ACC112 (cell line): ENCODE results near the gene RHBDF2.

Experiments used
- H2AFZ ChIP-seq: fragments of 200-600 bp; sonication (generic); one replicate; pipeline ENCODE4 v1.6.0; 2017; ENCODE audit warnings: antibody characterized with exemption, low read length; ENCODE audit not compliant: unreplicated experiment
- H3K27ac ChIP-seq: fragments of 200-600 bp; sonication (generic); 2 replicates; pipeline ENCODE4 v1.5.1; 2014; ENCODE audit warnings: low read depth, mild to moderate bottlenecking, antibody characterized with exemption, low read length, moderate library complexity
- H3K27me3 ChIP-seq: fragments of 200-600 bp; sonication (generic); 2 replicates; pipeline ENCODE4 v1.6.1; 2014; ENCODE audit warnings: mild to moderate bottlenecking, antibody characterized with exemption, low read length, moderate library complexity, mixed read lengths; ENCODE audit not compliant: insufficient read depth
- H3K36me3 ChIP-seq: fragments of 200-600 bp; sonication (generic); 2 replicates; pipeline ENCODE4 v1.6.1; 2016; ENCODE audit warnings: mild to moderate bottlenecking, antibody characterized with exemption, low read length, moderate library complexity, mixed read lengths; ENCODE audit not compliant: insufficient read depth
- H3K4me1 ChIP-seq: fragments of 200-600 bp; sonication (generic); one replicate; pipeline ENCODE4 v1.6.1; 2016; ENCODE audit warnings: low read length, mixed read lengths; ENCODE audit not compliant: insufficient read depth, unreplicated experiment, control insufficient read depth
- H3K4me3 ChIP-seq: fragments of 200-600 bp; sonication (generic); 2 replicates; pipeline ENCODE4 v1.5.1; 2014; ENCODE audit warnings: mild to moderate bottlenecking, low read depth, low read length
- H3K79me2 ChIP-seq: fragments of 200-600 bp; sonication (generic); one replicate; pipeline ENCODE4 v1.6.0; 2016; ENCODE audit warnings: low read length; ENCODE audit not compliant: control insufficient read depth, unreplicated experiment, insufficient read depth

RHBDF2 gene

DNA sequence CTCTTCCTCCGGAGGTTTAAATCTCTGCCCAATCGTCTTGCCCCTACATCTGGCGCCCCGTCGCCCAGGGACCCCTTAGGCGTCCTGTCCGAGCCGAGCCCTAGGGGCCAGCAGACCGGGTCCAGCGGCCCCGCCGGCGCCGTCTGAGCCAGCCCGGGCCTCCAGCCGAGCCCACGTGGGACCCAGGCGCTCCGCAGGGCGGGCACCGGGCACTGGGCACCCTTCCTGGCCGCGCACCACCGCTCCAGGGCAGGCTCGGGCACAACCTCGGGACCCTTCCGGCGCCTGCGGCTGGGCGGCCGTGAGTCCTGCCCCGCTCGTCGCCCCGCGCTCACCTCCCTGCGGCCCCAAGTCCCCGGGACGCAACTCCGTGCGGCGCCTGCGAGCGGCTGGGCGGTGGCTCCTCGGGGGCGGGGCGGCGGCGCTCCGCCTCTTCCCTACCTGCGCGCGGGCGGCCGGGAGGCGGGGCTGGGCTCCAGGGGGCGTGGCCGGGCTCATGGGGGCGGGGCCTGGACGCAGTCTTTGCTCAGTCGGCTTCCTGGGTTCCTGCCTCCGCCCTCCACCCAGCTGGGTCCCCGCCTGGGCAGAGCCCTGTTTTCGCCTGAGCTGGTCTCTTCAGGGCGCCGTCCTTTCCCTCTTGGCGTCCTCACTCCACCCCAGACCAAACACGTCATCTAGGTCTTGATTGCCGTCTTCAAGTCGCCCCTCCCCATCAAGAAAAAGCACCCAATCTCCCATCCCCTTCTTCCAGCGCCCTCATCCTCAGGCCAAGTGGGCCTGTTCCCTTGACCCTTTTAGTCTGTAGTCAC lies at the start of gene RHBDF2:
RHBDF2 (minus strand) TSS at position 406 of the 809 bp plus-strand sequence. CDS start 19,899 bp downstream, outside the sequence.
- Histone ChIP-seq H3K4me3 (peak within 1 kb of the TSS; percentile 91), H3K27ac (peak within 1 kb of the TSS; percentile 31; the same call in 1 of the 2 replicates), H3K36me3 (no peaks in the 10 kb centered on the region), H3K4me1 (peaks cover 39% of the 10 kb centered on the region), H2AFZ (peak within 1 kb of the TSS; percentile 88), H3K27me3 (no peaks in the 10 kb centered on the region), H3K79me2 (peaks cover 23% of the 10 kb centered on the region)

DNA sequence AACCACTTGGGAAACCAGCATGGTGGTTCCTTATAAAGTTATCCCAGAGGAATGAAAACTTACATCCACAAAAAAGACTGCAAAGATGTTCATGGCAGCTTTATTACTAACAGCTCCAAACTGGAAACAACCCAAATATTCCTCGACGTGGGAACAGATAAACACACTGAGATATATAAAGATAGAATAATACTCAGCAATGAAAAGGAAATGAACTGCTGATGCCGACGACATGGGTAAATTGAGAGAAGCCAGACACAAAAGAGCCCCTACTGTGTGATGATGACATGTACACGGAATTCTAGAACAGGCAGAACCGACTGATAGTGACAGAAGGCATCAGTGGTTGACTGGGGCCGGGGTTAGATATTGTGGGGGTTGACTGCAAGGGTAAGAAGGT lies 48.3 kb upstream of the RHBDF2 start:
- no peak overlapping the region for H3K27ac ChIP-seq
- H3K79me2 ChIP-seq = no peaks in the 10 kb centered on the region
- H2AFZ ChIP-seq = no peak overlapping the region
- H3K4me3 ChIP-seq = no peak overlapping the region
- H3K4me1 ChIP-seq = peaks cover 40% of the 10 kb centered on the region
- no peaks in the 10 kb centered on the region for H3K27me3 ChIP-seq
- H3K36me3 ChIP-seq = no peaks in the 10 kb centered on the region

DNA sequence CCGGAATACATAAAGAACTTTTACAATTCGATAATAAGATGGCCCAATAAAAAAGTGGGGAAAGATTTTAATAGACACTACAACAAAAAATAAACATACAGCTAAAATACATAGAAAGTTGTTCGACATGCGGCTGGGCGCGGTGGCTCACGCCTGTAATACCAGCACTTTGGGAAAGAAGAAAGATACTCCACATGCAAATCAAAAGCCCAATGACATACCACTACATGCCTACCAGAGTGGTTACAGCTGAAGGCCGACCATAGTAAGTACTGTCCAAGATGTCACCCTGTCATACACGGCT lies 47.9 kb upstream of the RHBDF2 start:
- H3K4me3 ChIP-seq = no peak overlapping the region
- H3K27me3 ChIP-seq = no peaks in the 10 kb centered on the region

DNA sequence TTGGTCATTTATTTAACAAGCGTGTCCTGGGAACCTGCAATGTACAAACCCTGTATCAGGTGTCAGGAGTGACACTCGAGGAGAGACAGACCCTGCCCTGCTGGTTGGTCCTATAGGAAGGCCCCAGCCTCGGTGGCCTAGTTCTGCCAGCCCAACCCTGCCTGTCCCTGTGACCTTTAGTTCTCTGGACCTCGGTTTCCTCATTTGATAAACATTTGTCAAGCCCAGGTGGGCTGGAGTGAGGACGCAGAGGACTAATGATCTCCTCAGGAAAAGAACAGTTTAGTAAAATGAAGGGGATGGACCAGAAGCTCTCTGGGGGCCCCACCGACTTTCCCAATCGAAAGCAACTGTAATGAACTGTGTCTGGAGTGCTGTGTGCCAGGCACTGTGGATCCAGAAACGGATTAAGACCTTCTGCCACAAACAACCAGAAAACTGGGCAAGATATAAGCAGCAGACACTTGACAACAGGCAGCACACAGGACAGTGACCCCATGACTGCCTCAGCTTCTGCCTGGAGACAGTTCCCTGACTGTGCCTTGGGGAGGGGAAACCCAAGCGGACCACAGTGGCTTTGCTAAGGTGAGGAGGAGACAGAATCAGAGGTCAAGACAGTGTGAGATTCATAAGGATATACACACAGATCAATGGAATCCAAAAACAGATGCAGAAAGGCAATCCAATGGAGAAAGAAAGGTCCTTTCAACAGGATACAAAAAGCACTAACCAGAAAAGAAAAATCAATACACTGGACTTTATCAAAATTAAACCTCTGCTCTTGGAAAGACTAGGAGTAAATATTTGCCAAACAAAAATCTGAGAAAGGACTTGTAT lies 47.4 kb upstream of the RHBDF2 start:
- no peaks in the 10 kb centered on the region for H3K27me3 ChIP-seq
- no peak overlapping the region for H2AFZ ChIP-seq
- H3K79me2 ChIP-seq = no peaks in the 10 kb centered on the region
- no peak overlapping the region for H3K27ac ChIP-seq
- peaks cover 40% of the 10 kb centered on the region for H3K4me1 ChIP-seq
- no peak overlapping the region for H3K4me3 ChIP-seq
- H3K36me3 ChIP-seq = no peaks in the 10 kb centered on the region

More for the DNA sequence above, 47.9 kb upstream of the RHBDF2 start:
- Histone ChIP-seq H2AFZ (no peak overlapping the region), H3K79me2 (no peaks in the 10 kb centered on the region), H3K36me3 (no peaks in the 10 kb centered on the region), H3K27ac (no peak overlapping the region), H3K4me1 (peaks cover 40% of the 10 kb centered on the region)

DNA sequence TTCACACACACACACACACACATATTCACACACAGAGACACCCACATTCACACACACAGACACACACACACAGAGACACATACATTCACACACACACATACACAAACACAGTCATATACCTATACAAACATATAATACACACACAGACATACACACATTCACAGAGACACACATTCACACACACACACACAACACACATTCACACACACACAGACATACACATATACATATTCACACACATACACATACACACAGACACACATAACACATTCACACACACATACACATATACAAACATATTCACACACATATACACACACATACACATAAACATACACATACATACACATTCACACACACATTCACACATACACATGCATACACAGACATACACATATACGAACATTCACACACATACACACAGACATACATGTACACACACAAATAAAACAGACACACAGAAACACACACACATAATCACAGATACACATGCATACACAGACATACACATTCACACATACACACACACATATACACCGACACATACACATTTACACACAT lies 46.5 kb upstream of the RHBDF2 start:
- H3K79me2 ChIP-seq = no peaks in the 10 kb centered on the region
- no peaks in the 10 kb centered on the region for H3K27me3 ChIP-seq
- H3K27ac ChIP-seq = peak overlapping the region; percentile 93
- peaks cover 40% of the 10 kb centered on the region for H3K4me1 ChIP-seq
- no peaks in the 10 kb centered on the region for H3K36me3 ChIP-seq
- no peak overlapping the region for H3K4me3 ChIP-seq
- H2AFZ ChIP-seq = no peak overlapping the region

DNA sequence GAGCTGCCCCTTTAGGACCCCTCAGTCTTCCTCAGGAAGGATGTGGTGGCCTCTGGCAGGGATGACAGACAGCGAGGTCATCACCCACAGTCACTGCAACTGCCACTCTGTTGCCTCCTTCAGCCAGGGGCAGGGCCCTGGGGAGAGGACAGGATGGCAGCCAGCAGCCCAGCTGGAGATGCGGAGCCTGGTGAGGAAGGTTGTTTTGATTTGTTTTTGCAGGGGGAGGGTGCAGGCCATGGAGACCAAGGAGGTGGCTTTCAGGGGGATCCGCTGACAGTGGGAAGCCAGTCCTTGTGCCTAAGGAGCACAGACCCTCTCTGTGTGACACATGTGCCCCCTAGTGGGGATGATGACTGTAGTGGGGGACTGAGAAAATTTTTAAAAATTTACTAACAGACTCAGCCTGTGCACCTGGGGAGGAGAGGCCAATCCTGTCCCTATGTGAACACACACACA lies 46.0 kb upstream of the RHBDF2 start:
- Histone ChIP-seq H3K4me3 (no peak overlapping the region), H2AFZ (no peak overlapping the region), H3K27ac (peak overlapping the region; percentile 93), H3K79me2 (no peaks in the 10 kb centered on the region), H3K36me3 (no peaks in the 10 kb centered on the region), H3K4me1 (peaks cover 40% of the 10 kb centered on the region), H3K27me3 (no peaks in the 10 kb centered on the region)

DNA sequence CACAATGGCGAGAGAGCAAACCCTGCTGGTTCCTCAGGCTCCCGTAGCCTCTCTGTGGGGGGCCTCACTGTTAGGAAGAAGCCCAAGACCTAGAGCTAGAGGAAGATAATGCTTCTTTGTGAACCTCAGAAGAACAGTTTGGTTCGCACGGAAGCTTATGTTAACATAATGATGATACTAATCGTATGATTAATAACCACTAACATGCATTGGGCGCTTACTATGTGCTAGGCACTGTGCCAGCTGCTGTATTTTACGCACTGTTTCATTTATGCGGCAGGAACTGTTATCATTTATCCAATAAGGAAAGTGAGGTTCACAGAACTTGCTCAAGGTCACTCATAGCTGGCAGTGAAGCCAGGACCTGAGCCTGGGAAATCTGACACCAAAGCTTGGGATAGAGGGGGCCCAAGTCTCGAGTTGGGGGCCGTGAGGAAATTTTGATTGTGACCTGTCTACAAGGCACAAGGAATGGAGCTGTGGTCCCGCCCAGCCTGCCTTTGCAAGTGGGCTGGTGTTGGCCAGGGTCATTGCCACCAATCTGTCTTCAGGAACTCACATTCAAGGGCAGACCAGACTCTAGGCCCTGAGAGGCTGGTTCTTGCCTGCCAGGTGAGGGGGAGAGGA lies 45.4 kb upstream of the RHBDF2 start:
- no peak overlapping the region for H3K4me3 ChIP-seq
- no peaks in the 10 kb centered on the region for H3K27me3 ChIP-seq
- no peaks in the 10 kb centered on the region for H3K79me2 ChIP-seq
- H3K36me3 ChIP-seq = no peaks in the 10 kb centered on the region
- H3K27ac ChIP-seq = peak overlapping the region; percentile 93
- H3K4me1 ChIP-seq = peaks cover 40% of the 10 kb centered on the region
- H2AFZ ChIP-seq = no peak overlapping the region

DNA sequence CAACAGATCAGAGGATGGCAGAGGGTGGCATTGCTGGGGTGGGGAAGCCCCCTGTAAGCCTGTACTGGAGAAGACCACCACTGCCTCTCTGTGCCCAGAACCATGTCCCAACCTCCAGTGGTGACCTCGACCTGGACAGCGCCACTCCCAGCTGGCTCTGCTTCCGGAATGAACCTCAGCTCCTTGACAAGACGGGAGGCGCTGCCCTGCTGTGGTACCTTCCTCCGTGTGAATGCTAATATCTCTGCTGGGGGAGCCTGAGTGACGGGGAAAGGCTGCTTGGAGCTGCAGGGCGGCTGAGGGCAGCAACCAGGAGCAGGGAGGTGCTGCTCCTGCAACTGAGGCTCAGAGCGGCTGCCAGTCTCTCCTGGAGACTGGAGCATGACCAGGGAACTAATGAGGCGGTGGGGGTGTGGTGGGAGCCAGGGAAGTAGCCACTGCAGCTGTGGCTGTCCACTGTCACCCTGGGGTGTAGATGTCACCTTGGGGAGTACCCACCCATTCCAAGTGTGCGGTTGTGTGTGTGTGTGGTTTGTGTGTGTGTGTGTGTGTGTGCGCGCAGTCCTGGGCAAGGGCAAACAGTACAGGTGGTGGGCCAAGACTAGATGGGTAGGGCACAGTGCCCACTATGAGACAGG lies 44.8 kb upstream of the RHBDF2 start:
- no peak overlapping the region for H3K4me3 ChIP-seq
- H3K4me1 ChIP-seq = peaks cover 38% of the 10 kb centered on the region
- H3K79me2 ChIP-seq = no peaks in the 10 kb centered on the region

DNA sequence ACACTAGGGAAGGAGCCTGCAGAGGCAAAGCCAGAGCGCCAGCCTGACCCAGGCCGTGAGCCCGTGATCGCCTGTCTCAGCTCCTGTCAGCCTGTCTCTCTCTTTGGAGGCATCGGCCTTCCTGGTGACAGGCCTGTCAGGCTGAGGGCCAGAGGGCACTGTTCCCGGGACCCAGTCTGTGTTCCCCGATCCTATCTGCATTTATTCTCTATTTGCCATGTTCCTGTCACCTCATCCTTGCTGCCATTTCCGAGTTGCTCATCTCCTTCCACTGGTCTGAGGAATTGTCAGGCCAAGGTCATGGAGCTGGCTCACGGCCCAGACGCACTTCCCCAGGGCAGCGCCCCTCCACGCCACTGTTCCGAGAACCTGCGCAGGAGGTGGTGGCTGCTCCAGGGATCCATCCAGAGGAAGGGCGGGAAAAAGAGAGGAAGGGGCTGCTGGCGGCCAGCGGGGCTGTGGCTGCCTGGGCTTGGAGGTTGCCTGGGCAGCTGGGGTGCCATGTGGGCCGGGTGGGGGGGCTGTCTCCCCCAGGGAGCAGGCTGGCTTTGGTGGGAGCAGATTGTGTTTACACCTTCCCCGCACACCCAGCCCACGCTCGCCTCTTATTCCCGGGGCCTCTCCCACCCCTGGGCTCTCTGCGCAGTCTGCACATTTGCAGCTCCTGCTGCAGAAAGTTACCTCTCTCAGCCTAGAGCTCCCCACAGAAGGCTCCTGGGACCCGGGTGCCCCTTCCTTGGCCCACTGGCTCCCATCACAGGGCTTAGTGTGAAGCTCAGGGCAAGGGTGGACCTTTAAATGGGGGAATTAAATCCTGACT lies 43.5 kb upstream of the RHBDF2 start:
- Histone ChIP-seq H3K27ac (no peak overlapping the region), H3K36me3 (no peaks in the 10 kb centered on the region), H3K79me2 (no peaks in the 10 kb centered on the region), H3K4me1 (peaks cover 36% of the 10 kb centered on the region), H2AFZ (no peak overlapping the region), H3K27me3 (no peaks in the 10 kb centered on the region), H3K4me3 (no peak overlapping the region)

More for the DNA sequence above, 44.8 kb upstream of the RHBDF2 start:
- Histone ChIP-seq H3K27ac (peak overlapping the region; percentile 93), H3K36me3 (no peaks in the 10 kb centered on the region), H3K27me3 (no peaks in the 10 kb centered on the region), H2AFZ (no peak overlapping the region)
